ENCODE data around the gene LRRC15. TPM values are rescaled to one million over a fixed set of nuclear protein-coding genes. Genes with fewer than 3 reads are reported as not detected.

Gene LRRC15
- total RNA-seq, 2 donors from 2014 or later, result 1.1 TPM; not detected in 1

DNA sequence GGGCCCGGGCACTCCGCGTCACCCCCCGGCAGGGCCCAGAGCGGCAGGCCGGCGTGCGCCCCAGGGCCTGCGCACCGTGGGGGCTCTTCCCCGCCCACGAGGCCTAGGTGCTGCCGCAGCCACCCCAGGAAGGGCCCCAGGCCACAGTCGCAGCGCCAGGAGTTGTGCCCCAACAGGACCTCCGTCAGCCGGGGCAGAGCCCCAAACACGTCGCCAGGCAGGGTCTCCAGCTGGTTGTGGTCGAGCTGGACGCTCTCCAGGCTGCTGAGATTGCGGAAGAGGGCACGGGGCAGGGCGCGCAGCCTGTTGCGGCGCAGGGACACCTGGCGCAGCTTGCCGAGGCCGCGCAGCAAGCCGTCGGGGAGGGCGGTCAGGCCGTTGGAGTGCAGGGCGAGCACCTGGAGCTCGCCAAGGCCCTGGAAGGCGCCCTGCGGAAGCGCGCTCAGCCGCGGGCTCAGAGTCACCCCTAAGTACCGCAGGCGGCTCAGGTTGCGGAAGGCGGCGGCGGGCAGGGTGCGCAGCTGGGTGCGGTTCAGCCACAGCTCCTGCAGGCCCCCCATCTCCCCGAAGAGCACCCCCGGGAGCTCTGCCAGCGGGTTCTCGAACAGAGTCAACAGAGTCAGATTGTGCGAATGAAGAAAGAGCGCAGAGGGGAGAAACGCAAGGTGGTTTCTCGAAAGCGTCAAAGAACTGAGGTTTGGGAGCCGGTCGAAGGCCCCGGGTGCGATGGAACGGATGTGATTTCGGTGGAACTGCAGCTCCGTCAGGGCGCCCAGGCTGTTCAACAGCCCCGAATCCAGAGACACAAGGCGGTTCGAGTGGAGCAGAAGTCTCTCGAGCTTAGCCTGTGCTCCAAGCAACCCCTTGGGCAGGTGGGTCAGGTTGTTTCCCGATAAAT lies 27.6 kb upstream of the LRRC15 start:
- Histone ChIP-seq H3K27ac (no peak overlapping the region), H3K4me3 (peak overlapping the region in 1 of 2 donors; percentile 3), H3K27me3 (replicated peaks; ENCODE audit: insufficient read depth) (peaks cover 8% of the 10 kb centered on the region), H3K9me3 (no peaks in the 10 kb centered on the region), H3K4me1 (replicated peaks) (no peaks in the 10 kb centered on the region), H3K36me3 (no peaks in the 10 kb centered on the region)
- WGBS, result 33% methylated on average over 45 of the region's 73 CpGs
- no peak for TF ChIP-seq POLR2A (IDR thresholded peaks at IDR 0.05)
- TF ChIP-seq, protein P1, sequence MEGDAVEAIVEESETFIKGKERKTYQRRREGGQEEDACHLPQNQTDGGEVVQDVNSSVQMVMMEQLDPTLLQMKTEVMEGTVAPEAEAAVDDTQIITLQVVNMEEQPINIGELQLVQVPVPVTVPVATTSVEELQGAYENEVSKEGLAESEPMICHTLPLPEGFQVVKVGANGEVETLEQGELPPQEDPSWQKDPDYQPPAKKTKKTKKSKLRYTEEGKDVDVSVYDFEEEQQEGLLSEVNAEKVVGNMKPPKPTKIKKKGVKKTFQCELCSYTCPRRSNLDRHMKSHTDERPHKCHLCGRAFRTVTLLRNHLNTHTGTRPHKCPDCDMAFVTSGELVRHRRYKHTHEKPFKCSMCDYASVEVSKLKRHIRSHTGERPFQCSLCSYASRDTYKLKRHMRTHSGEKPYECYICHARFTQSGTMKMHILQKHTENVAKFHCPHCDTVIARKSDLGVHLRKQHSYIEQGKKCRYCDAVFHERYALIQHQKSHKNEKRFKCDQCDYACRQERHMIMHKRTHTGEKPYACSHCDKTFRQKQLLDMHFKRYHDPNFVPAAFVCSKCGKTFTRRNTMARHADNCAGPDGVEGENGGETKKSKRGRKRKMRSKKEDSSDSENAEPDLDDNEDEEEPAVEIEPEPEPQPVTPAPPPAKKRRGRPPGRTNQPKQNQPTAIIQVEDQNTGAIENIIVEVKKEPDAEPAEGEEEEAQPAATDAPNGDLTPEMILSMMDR (IDR thresholded peaks at IDR 0.05), result no peak
- no peak for TF ChIP-seq POLR2AphosphoS5 (IDR thresholded peaks at IDR 0.05)
- intact Hi-C loops (cut with DNase I), result no loop called here
- DNase-seq (ENCODE audit: low spot score), result no peak

DNA sequence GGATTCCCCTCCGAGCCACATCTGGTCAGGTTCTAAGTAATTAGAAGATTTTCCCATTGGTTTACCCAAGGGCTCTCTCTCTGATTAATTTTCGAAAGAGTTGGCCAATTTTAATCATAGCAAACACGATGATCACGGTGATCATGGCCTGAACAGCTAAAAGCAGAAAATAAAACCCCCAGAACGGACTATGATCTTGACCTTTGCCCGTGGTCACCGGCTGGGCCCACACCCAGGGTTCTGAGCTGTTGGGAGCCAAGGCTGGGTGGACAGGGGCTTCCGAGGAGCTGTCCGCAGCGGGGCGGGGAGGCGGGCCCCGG lies 27.0 kb upstream of the LRRC15 start:
- intact Hi-C loops (cut with DNase I), result no loop called here
- Histone ChIP-seq H3K27me3 (replicated peaks; ENCODE audit: insufficient read depth) (peaks cover 8% of the 10 kb centered on the region), H3K36me3 (no peaks in the 10 kb centered on the region), H3K27ac (no peak overlapping the region), H3K9me3 (no peaks in the 10 kb centered on the region), H3K4me1 (replicated peaks) (no peaks in the 10 kb centered on the region), H3K4me3 (no peak overlapping the region)
- DNase-seq (ENCODE audit: low spot score), result no peak
- WGBS, result 30% methylated on average over 12 of the region's 13 CpGs
- TF ChIP-seq POLR2A (IDR thresholded peaks at IDR 0.05) (no peak), POLR2AphosphoS5 (IDR thresholded peaks at IDR 0.05) (no peak)
- TF ChIP-seq, protein P1 (IDR thresholded peaks at IDR 0.05), result no peak

DNA sequence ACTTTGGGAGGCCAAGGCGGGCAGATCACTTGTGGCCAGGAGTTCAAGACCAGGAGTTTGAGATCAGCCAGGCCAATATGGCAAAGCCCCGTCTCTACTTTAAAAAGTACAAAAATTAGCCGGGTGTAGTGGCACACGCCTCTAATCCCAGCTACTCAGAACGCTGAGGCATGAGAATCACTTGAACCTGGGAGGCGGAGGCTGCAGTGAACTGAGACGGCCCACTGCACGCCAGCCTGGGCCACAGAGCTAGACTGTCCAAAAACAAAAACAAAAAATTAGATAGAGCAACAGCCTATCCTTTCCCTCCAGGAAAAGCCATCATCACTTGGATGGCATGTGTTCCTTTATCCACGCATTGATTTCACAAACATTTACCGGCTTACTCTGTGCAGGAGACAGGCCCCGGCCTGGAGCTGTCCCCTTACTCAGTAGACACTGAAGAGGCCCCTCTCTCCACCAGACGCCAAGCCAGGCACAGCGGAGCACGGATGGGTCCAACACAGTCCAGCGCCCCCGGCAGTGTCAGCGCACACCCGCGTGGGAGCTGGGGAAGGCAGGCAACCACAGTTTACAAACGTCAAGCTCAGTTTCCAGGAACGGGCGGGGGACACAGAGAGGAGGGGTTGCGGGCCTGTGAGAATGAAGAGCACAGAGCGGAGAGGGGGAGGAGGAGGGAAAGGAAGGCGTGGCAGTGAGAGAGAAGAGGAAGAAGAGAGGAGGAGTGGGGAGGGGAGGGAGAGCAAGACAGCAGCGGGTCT lies 26.4 kb upstream of the LRRC15 start:
- H3K27me3 ChIP-seq (replicated peaks; ENCODE audit: insufficient read depth), result peaks cover 8% of the 10 kb centered on the region

DNA sequence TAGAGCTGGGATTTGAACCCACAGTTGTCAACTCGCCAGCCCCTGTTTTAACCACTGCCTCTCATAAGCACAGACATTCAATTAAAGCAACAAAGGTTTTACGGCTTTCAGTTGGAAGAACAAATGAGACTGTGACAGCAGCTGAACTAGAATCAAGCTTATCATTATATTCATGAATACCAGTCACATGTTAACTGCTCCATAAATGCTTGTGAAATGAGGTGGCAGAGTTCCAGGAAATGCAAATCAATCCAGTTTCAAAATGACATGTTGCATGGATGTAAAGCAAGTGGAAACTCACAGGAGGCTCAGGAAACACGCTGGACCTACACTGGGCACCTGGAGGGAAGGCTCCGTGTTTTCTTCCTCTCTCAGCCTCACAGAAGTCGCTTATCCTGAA lies 25.7 kb upstream of the LRRC15 start:
- intact Hi-C loops (cut with DNase I), result no loop called here

More for the DNA sequence above, 26.4 kb upstream of the LRRC15 start:
- TF ChIP-seq POLR2AphosphoS5 (IDR thresholded peaks at IDR 0.05) (no peak), POLR2A (IDR thresholded peaks at IDR 0.05) (no peak)
- TF ChIP-seq, protein P1 (IDR thresholded peaks at IDR 0.05), result no peak
- Histone ChIP-seq H3K27ac (no peak overlapping the region), H3K36me3 (no peaks in the 10 kb centered on the region), H3K4me1 (replicated peaks) (no peaks in the 10 kb centered on the region), H3K9me3 (no peaks in the 10 kb centered on the region), H3K4me3 (no peak overlapping the region)
- WGBS, result 49% methylated on average over 26 of the region's 26 CpGs
- intact Hi-C loops (cut with DNase I), result no loop called here
- DNase-seq (ENCODE audit: low spot score), result no peak

More for the DNA sequence above, 25.7 kb upstream of the LRRC15 start:
- H3K4me3 ChIP-seq, result no peak overlapping the region
- no peaks in the 10 kb centered on the region for H3K9me3 ChIP-seq
- no peaks in the 10 kb centered on the region for H3K4me1 ChIP-seq (replicated peaks)
- no peak overlapping the region for H3K27ac ChIP-seq
- no peak for DNase-seq (ENCODE audit: low spot score)
- TF ChIP-seq POLR2AphosphoS5 (IDR thresholded peaks at IDR 0.05) (no peak), POLR2A (IDR thresholded peaks at IDR 0.05) (no peak)
- TF ChIP-seq, protein P1 (IDR thresholded peaks at IDR 0.05), result no peak
- WGBS, result 73% methylated on average over 5 of the region's 5 CpGs
- H3K27me3 ChIP-seq (replicated peaks; ENCODE audit: insufficient read depth), result peaks cover 8% of the 10 kb centered on the region
- H3K36me3 ChIP-seq, result no peaks in the 10 kb centered on the region
